SK-N-MC (cell line): Measurements from ENCODE around the gene GLG1.
"Not testable (repeated sequence)": the region's sequence is repeated elsewhere in the genome, so short reads cannot be mapped to it uniquely, and the experiment has no call there.

Experiments used
- DNase-seq: peaks from one replicate; pipeline ENCODE4 v3.0.0-alpha.2; 2011; ENCODE audit warnings: low read depth, low spot score
- H3K27ac ChIP-seq: fragments of 200-600 bp; sonication (generic); 2 replicates; pipeline ENCODE4 v1.5.1; 2016; ENCODE audit warnings: mixed run types
- H3K36me3 ChIP-seq: fragments of 200-600 bp; sonication (generic); 2 replicates; pipeline ENCODE4 v1.6.1; 2017; ENCODE audit warnings: antibody characterized with exemption, low read length, mixed read lengths; ENCODE audit not compliant: insufficient read depth
- H3K4me3 ChIP-seq: fragments of 200-600 bp; sonication (generic); 2 replicates; pipeline ENCODE4 v1.5.1; 2016
- H3K9ac ChIP-seq: fragments of 200-600 bp; sonication (generic); 2 replicates; pipeline ENCODE4 v1.8.0; 2017; ENCODE audit warnings: mixed run types, mixed read lengths; ENCODE audit not compliant: insufficient read length
- H3K9me3 ChIP-seq: fragments of 200-600 bp; sonication (generic); 2 replicates; pipeline ENCODE4 v1.6.1; 2017; ENCODE audit warnings: low read depth, mild to moderate bottlenecking, antibody characterized with exemption, low read length, moderate library complexity, mixed read lengths
- EZH2 ChIP-seq: fragments of 200-600 bp; sonication (generic); IDR thresholded peaks from one replicate; pipeline ENCODE4 v1.6.1; 2017; ENCODE audit warnings: antibody characterized with exemption
- FOXP2 ChIP-seq: optimal IDR thresholded peaks from 2 replicates; pipeline ENCODE3; 2011; ENCODE audit warnings: mild to moderate bottlenecking, moderate library complexity; ENCODE audit not compliant: insufficient read depth; ENCODE audit errors: extremely low read length, control extremely low read depth
- POLR2AphosphoS5 ChIP-seq: IDR thresholded peaks from 2 replicates; pipeline ENCODE4 v1.6.1; 2012; ENCODE audit warnings: mild to moderate bottlenecking, low read depth, low read length, borderline replicate concordance

Gene GLG1

GRCh38 chr16:74537746-74538145 is 69.2 kb downstream of the GLG1 start:
- H3K36me3 ChIP-seq, DNase-seq, H3K9me3 ChIP-seq, H3K9ac ChIP-seq, H3K4me3 ChIP-seq: not testable (repeated sequence)
- peak overlapping the region; percentile 84 for H3K27ac ChIP-seq

GRCh38 chr16:74534650-74535049 is 72.3 kb downstream of the GLG1 start:
- not testable (repeated sequence) for H3K36me3 ChIP-seq, DNase-seq, H3K4me3 ChIP-seq, H3K9me3 ChIP-seq, H3K9ac ChIP-seq
- H3K27ac ChIP-seq = peak overlapping the region; percentile 67

GRCh38 chr16:74524926-74525325 is 82.0 kb downstream of the GLG1 start:
- Histone ChIP-seq H3K9ac (no peak overlapping the region), H3K4me3 (no peak overlapping the region), H3K9me3 (no peaks in the 10 kb centered on the region), H3K27ac (no peak overlapping the region), H3K36me3 (peaks cover 55% of the 10 kb centered on the region)
- TF ChIP-seq FOXP2 (no peak), EZH2 (no peak), POLR2AphosphoS5 (no peak)
- no peak for DNase-seq

GRCh38 chr16:74524117-74524516 is 82.8 kb downstream of the GLG1 start:
- no peak overlapping the region for H3K4me3 ChIP-seq
- no peaks in the 10 kb centered on the region for H3K9me3 ChIP-seq
- no peak for DNase-seq
- no peak overlapping the region for H3K27ac ChIP-seq
- H3K9ac ChIP-seq = no peak overlapping the region
- peaks cover 55% of the 10 kb centered on the region for H3K36me3 ChIP-seq
- TF ChIP-seq FOXP2 (no peak), POLR2AphosphoS5 (no peak), EZH2 (no peak)

- not testable (repeated sequence) for H3K9ac ChIP-seq, H3K9me3 ChIP-seq, H3K27ac ChIP-seq, DNase-seq, H3K4me3 ChIP-seq
- peaks cover 51% of the 10 kb centered on the region for H3K36me3 ChIP-seq
These were observed 83.2 kb downstream of the GLG1 start for GRCh38 chr16:74523706-74524105.

GRCh38 chr16:74522160-74522559 is 84.8 kb downstream of the GLG1 start:
- DNase-seq = no peak
- H3K9me3 ChIP-seq = no peaks in the 10 kb centered on the region
- H3K36me3 ChIP-seq = peaks cover 48% of the 10 kb centered on the region
- TF ChIP-seq EZH2 (no peak), POLR2AphosphoS5 (no peak), FOXP2 (no peak)
- no peak overlapping the region for H3K9ac ChIP-seq
- 0 out of 2 replicates have a peak overlapping the region, but pooled peaks have one; percentile 54 for H3K27ac ChIP-seq
- H3K4me3 ChIP-seq = no peak overlapping the region

GRCh38 chr16:74521691-74522090 is 85.2 kb downstream of the GLG1 start:
- peaks cover 48% of the 10 kb centered on the region for H3K36me3 ChIP-seq
- no peak for DNase-seq
- TF ChIP-seq POLR2AphosphoS5 (no peak), EZH2 (no peak), FOXP2 (no peak)
- no peak overlapping the region for H3K4me3 ChIP-seq
- H3K9me3 ChIP-seq = no peaks in the 10 kb centered on the region
- no peak overlapping the region for H3K27ac ChIP-seq
- no peak overlapping the region for H3K9ac ChIP-seq

GRCh38 chr16:74518934-74519333 is 88.0 kb downstream of the GLG1 start:
- peaks cover 34% of the 10 kb centered on the region for H3K36me3 ChIP-seq
- H3K4me3 ChIP-seq, H3K27ac ChIP-seq, H3K9me3 ChIP-seq, DNase-seq, H3K9ac ChIP-seq: not testable (repeated sequence)

- H3K27ac ChIP-seq = no peak overlapping the region
- no peak overlapping the region for H3K9ac ChIP-seq
- H3K36me3 ChIP-seq = peaks cover 17% of the 10 kb centered on the region
- TF ChIP-seq EZH2 = no peak
- no peak for TF ChIP-seq FOXP2
- TF ChIP-seq POLR2AphosphoS5 = no peak
- no peak overlapping the region for H3K4me3 ChIP-seq
- no peak for DNase-seq
- no peaks in the 10 kb centered on the region for H3K9me3 ChIP-seq
These were observed 95.0 kb downstream of the GLG1 start for GRCh38 chr16:74511961-74512360.

- Histone ChIP-seq H3K9ac (no peak overlapping the region), H3K9me3 (no peaks in the 10 kb centered on the region), H3K27ac (no peak overlapping the region), H3K36me3 (peaks cover 52% of the 10 kb centered on the region), H3K4me3 (no peak overlapping the region)
- no peak for TF ChIP-seq FOXP2
- DNase-seq = no peak
These were observed 101.9 kb downstream of the GLG1 start for GRCh38 chr16:74505011-74505410.
